Stomach (tissue), 9 donors: ENCODE results near the gene ROBO3. TPM values are rescaled to one million over a fixed set of nuclear protein-coding genes. Genes with fewer than 3 reads are reported as not detected.

Experiments
- DNase-seq, 2 donors: peaks; one replicate each; pipeline versions ENCODE4 v3.0.0 to v3.0.0-alpha.2; 2013 to 2019
- H3K27ac ChIP-seq, 5 donors: fragments of 200-600 bp in 4 of 5; sonication (generic) in 4 of 5; one replicate each; pipeline ENCODE4 v1.5.1; 2013 to 2019; ENCODE audit warnings: mild to moderate bottlenecking in 1 of 5, moderate library complexity in 1 of 5
- H3K27me3 ChIP-seq, 3 donors: fragments of 200-600 bp; sonication (generic); one replicate each; pipeline ENCODE4 v1.5.1; 2017 to 2019; ENCODE audit warnings: mixed run types in 1 of 3
- H3K36me3 ChIP-seq, 4 donors: fragments of 200-600 bp; sonication (generic); 1 replicate in 3 of 4; 2 replicates in 1 of 4; pipeline ENCODE4 v1.5.1; 2016 to 2019
- H3K4me1 ChIP-seq, 4 donors: fragments of 200-600 bp; sonication (generic); one replicate each; pipeline ENCODE4 v1.5.1; 2016 to 2019
- H3K4me3 ChIP-seq, 4 donors: fragments of 200-600 bp; sonication (generic) in 3 of 4; one replicate each; pipeline ENCODE4 v1.5.1; 2016 to 2019; ENCODE audit warnings: mild to moderate bottlenecking in 1 of 4
- H3K9me3 ChIP-seq, 4 donors: fragments of 200-600 bp; sonication (generic); one replicate each; pipeline ENCODE4 v1.5.1; 2016 to 2019
- CTCF ChIP-seq, 7 experiments: fragments of 450-650 bp in 4 of 7; fragments of 200-600 bp in 3 of 7; sonication (generic) in 3 of 7; IDR thresholded peaks; one replicate each; pipeline ENCODE4 v1.5.1; 2016 to 2019; ENCODE audit warnings: antibody characterized with exemption in 7 of 7, control low read depth in 2 of 7, mild to moderate bottlenecking in 1 of 7
- EP300 ChIP-seq: sonication (generic); formaldehyde crosslinking; IDR thresholded peaks from one replicate; pipeline ENCODE4 v1.6.1; 2017; ENCODE audit warnings: antibody characterized with exemption
- POLR2A ChIP-seq, 4 donors: fragments of 450-650 bp; IDR thresholded peaks; one replicate each; pipeline ENCODE4 v1.6.1; 2016; ENCODE audit warnings: antibody characterized with exemption in 4 of 4, control low read depth in 2 of 4, mild to moderate bottlenecking in 1 of 4, moderate library complexity in 1 of 4
- POLR2AphosphoS5 ChIP-seq, 3 donors: sonication (generic); formaldehyde crosslinking; IDR thresholded peaks; one replicate each; pipeline ENCODE4 v1.6.1; 2016; ENCODE audit warnings: antibody characterized with exemption in 3 of 3
- WGBS, 5 donors: extraction: QIAGEN DNeasy Blood & Tissue Kit in 3 of 5; methylation state at CpG; one replicate each; pipeline versions ENCODE4 v1.1.5 to v1.1.7; 2013 to 2018; 5-methylcytosine and 5-hydroxymethylcytosine counted together
- intact Hi-C: fragments of 100-400 bp; cut with DNase I; formaldehyde crosslinking; loops from one replicate; pipeline ENCODE4 v1.15.1; 2023; ENCODE audit warnings: low total_unique reads
- polyA plus RNA-seq, 3 donors: library from polyadenylated mRNA; stranded (reverse); fragments of 200-250 nt; gene quantifications; one replicate each; pipeline ENCODE4 v1.2.3, GENCODE V29; 2013
- total RNA-seq, 5 donors: library from RNA; depleted of rRNA; stranded (reverse); fragments of >200 nt; gene quantifications; one replicate each; pipeline versions ENCODE4 v1.1.0 to v1.2.3, GENCODE V29; 2014 to 2016
- donor health status: healthy with polysubstance abuse.
- donor health status: Bipolar disorder and iron deficiency.
- donor health status: healthy.

ROBO3 gene
- total and polyA plus RNA-seq, 8 donors, result 1.7 to 39.1 (median 5.1) TPM; not detected in 1

DNA sequence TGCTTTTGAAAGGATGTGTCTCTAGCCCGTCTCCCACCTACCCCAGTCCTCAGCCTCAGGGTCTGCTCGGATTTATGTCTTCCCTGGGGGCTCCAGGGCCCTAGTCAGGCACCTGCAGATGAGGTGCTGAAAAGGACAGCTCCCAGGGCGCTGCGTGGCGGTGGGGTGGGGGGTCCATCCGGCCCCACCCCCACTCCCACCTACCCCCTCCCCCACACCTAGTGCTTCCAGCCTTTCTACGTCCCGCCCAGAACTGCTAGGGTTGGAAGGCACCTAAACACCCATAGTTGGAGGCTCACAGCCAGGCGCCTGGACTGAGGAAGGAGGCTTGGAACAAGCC, 1.4 kb upstream of the ROBO3 start:
- no peak for TF ChIP-seq POLR2AphosphoS5 (IDR thresholded peaks at IDR 0.05)
- no peak for TF ChIP-seq EP300
- TF ChIP-seq POLR2A (IDR thresholded peaks at IDR 0.05), result no peak
- TF ChIP-seq CTCF (IDR thresholded peaks at IDR 0.05), result no peak
- Histone ChIP-seq H3K27ac (no peak overlapping the region), H3K4me1 (peaks cover 23 to 62% (median 50%) of the 10 kb centered on the region in 4 donors), H3K36me3 (no peaks in the 10 kb centered on the region), H3K27me3 (peaks cover 23 to 100% (median 80%) of the 10 kb centered on the region in 3 donors), H3K4me3 (no peak overlapping the region), H3K9me3 (no peaks in the 10 kb centered on the region)
- intact Hi-C loops, result no loop called here
- DNase-seq, result no peak
- WGBS, 5 donors, result 2 to 8% (median 3%) methylated on average over 3 to 9 of the region's 9 CpGs

GRCh38 chr11:124864176-124864891, 898 bp upstream of the ROBO3 start:
- TF ChIP-seq EP300 (no peak), POLR2A (IDR thresholded peaks at IDR 0.05) (no peak), CTCF (IDR thresholded peaks at IDR 0.05) (no peak), POLR2AphosphoS5 (IDR thresholded peaks at IDR 0.05) (no peak)
- Histone ChIP-seq H3K9me3 (no peaks in the 10 kb centered on the region), H3K36me3 (no peaks in the 10 kb centered on the region), H3K4me1 (peaks cover 23 to 67% (median 55%) of the 10 kb centered on the region in 4 donors), H3K4me3 (no peak overlapping the region), H3K27ac (no peak overlapping the region), H3K27me3 (peaks cover 25 to 100% (median 85%) of the 10 kb centered on the region in 3 donors)
- DNase-seq, result no peak
- intact Hi-C loops, result no loop called here
- 12 to 15% (median 12%) methylated on average over 18 of the region's 18 CpGs for WGBS, 5 donors

DNA sequence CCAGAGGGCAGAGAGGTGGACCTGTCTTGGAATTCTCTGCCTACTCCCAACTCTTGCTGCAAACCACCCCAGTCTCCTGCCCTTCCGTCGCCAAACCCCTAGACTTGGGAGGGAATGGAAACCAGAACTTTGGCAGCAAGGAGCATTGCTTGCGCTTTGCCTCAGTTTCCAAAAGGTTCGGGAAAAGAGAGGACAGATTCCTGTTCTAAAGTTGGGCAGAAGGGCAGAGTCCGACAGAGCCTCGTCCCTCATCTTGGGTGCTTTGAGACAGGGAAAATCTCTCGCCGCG, 396 bp upstream of the ROBO3 start:
- Histone ChIP-seq H3K36me3 (no peaks in the 10 kb centered on the region), H3K4me3 (peak overlapping the region in 1 of 4 donors; percentile 9), H3K27ac (no peak overlapping the region), H3K4me1 (peaks cover 23 to 70% (median 56%) of the 10 kb centered on the region in 4 donors), H3K9me3 (no peaks in the 10 kb centered on the region), H3K27me3 (peaks cover 25 to 100% (median 88%) of the 10 kb centered on the region in 3 donors)
- DNase-seq, result no peak
- intact Hi-C loops, result no loop called here
- TF ChIP-seq CTCF (IDR thresholded peaks at IDR 0.05), result no peak
- WGBS, 5 donors, result 6 to 15% (median 10%) methylated on average over 9 of the region's 9 CpGs

DNA sequence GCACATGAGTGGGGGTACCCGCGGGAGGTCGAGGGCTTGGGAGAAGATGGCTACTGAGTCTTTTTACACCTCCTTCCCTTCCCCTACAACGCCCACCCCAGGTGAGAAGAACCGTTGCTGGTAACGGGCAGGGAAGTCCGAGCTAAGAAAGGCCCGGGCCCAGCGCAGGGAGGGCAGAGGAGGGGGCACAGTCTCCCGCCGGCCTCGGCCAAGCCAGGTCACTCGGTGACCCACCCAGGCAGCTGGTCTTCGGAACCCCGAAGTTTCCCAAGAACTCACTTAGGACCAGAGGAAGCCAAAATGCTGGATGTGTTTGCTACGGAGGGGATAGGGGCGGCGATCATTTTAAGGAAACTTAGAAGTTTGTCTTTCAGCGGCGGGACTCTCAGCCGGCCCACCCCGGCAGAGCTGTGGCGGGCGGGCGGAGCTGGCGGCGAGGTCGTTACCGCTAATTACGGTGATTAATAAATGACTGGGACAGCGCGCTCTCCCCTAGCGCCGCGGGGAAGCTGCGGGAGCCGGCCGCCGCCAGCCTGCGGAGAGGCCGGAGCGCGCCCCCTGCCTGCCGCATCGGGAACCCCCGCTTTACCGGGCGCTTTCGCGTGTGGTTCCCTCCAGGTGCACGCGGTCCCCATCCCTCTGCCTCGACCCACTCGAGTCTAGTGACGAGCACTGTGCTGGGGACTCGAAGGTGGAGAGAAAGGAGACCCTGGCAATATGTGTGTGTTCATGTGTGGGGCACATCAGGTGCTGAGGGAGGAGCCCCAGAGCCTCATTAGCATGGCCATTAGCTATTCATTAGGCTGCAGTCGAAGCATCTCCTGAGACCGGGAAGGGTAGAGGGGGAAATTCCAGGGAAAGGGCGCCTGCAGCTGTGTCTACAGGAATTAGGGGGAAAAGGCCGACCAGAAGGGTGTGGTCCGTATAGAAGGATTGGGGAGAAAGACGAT, 945 bp downstream of the ROBO3 start:
- peak; percentile 59 to 78 for DNase-seq
- Histone ChIP-seq H3K36me3 (no peaks in the 10 kb centered on the region), H3K27me3 (peaks cover 25 to 100% (median 95%) of the 10 kb centered on the region in 3 donors), H3K27ac (no peak overlapping the region), H3K4me3 (peak overlapping the region; percentile 11 to 36 (median 22)), H3K4me1 (peaks cover 23 to 70% (median 56%) of the 10 kb centered on the region in 4 donors), H3K9me3 (no peaks in the 10 kb centered on the region)
- WGBS, 5 donors, result 2 to 5% (median 4%) methylated on average over 41 to 62 of the region's 62 CpGs
- intact Hi-C loops, result no loop called here
- TF ChIP-seq CTCF (IDR thresholded peaks at IDR 0.05) (peak in 4 of 7 experiments; percentile 44 to 75 (median 72)), POLR2A (IDR thresholded peaks at IDR 0.05) (no peak), EP300 (no peak), POLR2AphosphoS5 (IDR thresholded peaks at IDR 0.05) (no peak)
